ENCODE data around the gene PDZD2.
"Not testable (repeated sequence)": the region's sequence is repeated elsewhere in the genome, so short reads cannot be mapped to it uniquely, and the experiment has no call there.

Gene PDZD2

GRCh38 chr5:31986101-31986500 is 347.2 kb downstream of the PDZD2 start:
- no peak for DNase-seq

- DNase-seq = no peak
Observed at GRCh38 chr5:31987985-31988710, 349.2 kb downstream of the PDZD2 start.

GRCh38 chr5:31990081-31990650 is 351.2 kb downstream of the PDZD2 start:
- DNase-seq = no peak

GRCh38 chr5:31990701-31991110 is 351.8 kb downstream of the PDZD2 start:
- no peak for DNase-seq

GRCh38 chr5:31992377-31992776 is 353.4 kb downstream of the PDZD2 start:
- no peak for DNase-seq

- DNase-seq = no peak
Observed at GRCh38 chr5:31993165-31993961, 354.4 kb downstream of the PDZD2 start.

GRCh38 chr5:31995006-31995405 is 356.1 kb downstream of the PDZD2 start:
- DNase-seq = no peak

GRCh38 chr5:31995714-31996113 is 356.8 kb downstream of the PDZD2 start:
- no peak for DNase-seq

GRCh38 chr5:31996909-31997308 is 358.0 kb downstream of the PDZD2 start:
- DNase-seq = no peak

- DNase-seq = no peak
Observed at GRCh38 chr5:31999470-31999869, 360.5 kb downstream of the PDZD2 start.

GRCh38 chr5:32000731-32001130 is 361.8 kb downstream of the PDZD2 start:
- DNase-seq = no peak

GRCh38 chr5:32001284-32001683 is 362.4 kb downstream of the PDZD2 start:
- DNase-seq = no peak

- DNase-seq = no peak
Observed at GRCh38 chr5:32001707-32002106, 362.8 kb downstream of the PDZD2 start.

GRCh38 chr5:32002755-32003154 is 363.8 kb downstream of the PDZD2 start:
- DNase-seq = no peak

GRCh38 chr5:32003981-32004380 is 365.1 kb downstream of the PDZD2 start:
- DNase-seq = no peak

GRCh38 chr5:32004404-32004803 is 365.5 kb downstream of the PDZD2 start:
- no peak for DNase-seq

GRCh38 chr5:32008746-32009145 is 369.8 kb downstream of the PDZD2 start:
- no peak for DNase-seq

- no peak for DNase-seq
Observed at GRCh38 chr5:32013658-32014057, 374.7 kb downstream of the PDZD2 start.

- DNase-seq = no peak
Observed at GRCh38 chr5:32014096-32014745, 375.3 kb downstream of the PDZD2 start.

GRCh38 chr5:32015262-32015661 is 376.3 kb downstream of the PDZD2 start:
- DNase-seq = not testable (repeated sequence)

- no peak for DNase-seq
Observed at GRCh38 chr5:32017692-32018367, 378.9 kb downstream of the PDZD2 start.

- DNase-seq = no peak
Observed at GRCh38 chr5:32018476-32019436, 379.8 kb downstream of the PDZD2 start.
